Endothelial cell of umbilical vein (primary cell): Measurements from ENCODE around the gene PYGO2. TPM values are rescaled to one million over a fixed set of nuclear protein-coding genes. Genes with fewer than 3 reads are reported as not detected.

Experiments used
- BruUV-seq: library from RNA; stranded (reverse); fragments of 400-500 nt; replicated peaks from 2 replicates; lab custom pipeline; 2021; lab: Mats Ljungman, UMichigan
- CTCF ChIA-PET: fragments of 300-600, 350-600 bp; sonication (Branson Sonifier 250); formaldehyde crosslinking; loops from one replicate; lab custom pipeline; 2021; ENCODE audit warnings: antibody characterized with exemption, inconsistent platforms; lab: Charles Lee
- POLR2A ChIA-PET: fragments of 300-600, 350-600 bp; sonication (Branson Sonifier 250); formaldehyde crosslinking; loops from one replicate; lab custom pipeline; 2021; ENCODE audit warnings: antibody characterized with exemption, inconsistent platforms; lab: Charles Lee
- DNase-seq: peaks from one replicate; pipeline ENCODE4 v3.0.0-alpha.2; 2011; ENCODE audit warnings: low read depth, low spot score
- FAIRE-seq: peaks from 2 replicates; lab custom pipeline; 2011; peaks lifted over from hg19 to GRCh38; lab: Jason Lieb, UNC
- H2AFZ ChIP-seq: 2 replicates; pipeline ENCODE4 v1.6.0; 2012; ENCODE audit warnings: low read depth, low read length, control low read depth, inconsistent platforms
- H3K27ac ChIP-seq: 2 replicates; pipeline ENCODE4 v1.5.1; 2011; ENCODE audit warnings: low read depth, mild to moderate bottlenecking, control low read depth, low read length, moderate library complexity; ENCODE audit not compliant: insufficient read depth
- H3K27me3 ChIP-seq, 2 experiments: 2 replicates each; pipeline versions ENCODE4 v1.6.0 to v1.6.1; 2011; ENCODE audit warnings: low read length in 2 of 2, mixed read lengths in 1 of 2; ENCODE audit not compliant: control insufficient read depth in 2 of 2, insufficient read depth in 2 of 2
- H3K36me3 ChIP-seq, 2 experiments: 2 replicates in 1 of 2; 3 replicates in 1 of 2; pipeline ENCODE4 v1.5.1; 2011; ENCODE audit warnings: low read length in 2 of 2, mild to moderate bottlenecking in 1 of 2, moderate library complexity in 1 of 2; ENCODE audit not compliant: control insufficient read depth in 2 of 2, insufficient read depth in 2 of 2; ENCODE audit errors: extremely low read depth in 1 of 2
- H3K4me1 ChIP-seq: 3 replicates; pipeline ENCODE4 v1.5.1; 2011; ENCODE audit warnings: mild to moderate bottlenecking, low read length; ENCODE audit not compliant: control insufficient read depth, insufficient read depth; ENCODE audit errors: extremely low read depth
- H3K4me2 ChIP-seq: 2 replicates; pipeline ENCODE4 v1.6.1; 2011; ENCODE audit warnings: low read length, control low read depth, mixed read lengths; ENCODE audit not compliant: insufficient read depth
- H3K4me3 ChIP-seq, 3 experiments: fragments of 200-600 bp in 1 of 3; sonication (generic), shearing (Covaris generic) in 1 of 3; replicated peaks in 1 of 3; 2 replicates each; pipeline ENCODE4 v1.5.1; 2011 to 2016; ENCODE audit warnings: control low read depth in 3 of 3, low read length in 3 of 3, mild to moderate bottlenecking in 2 of 3, inconsistent platforms in 1 of 3, low read depth in 1 of 3, moderate library complexity in 1 of 3; ENCODE audit not compliant: insufficient read depth in 1 of 3
- H3K79me2 ChIP-seq: 2 replicates; pipeline ENCODE4 v1.6.0; 2012; ENCODE audit warnings: low read length, inconsistent platforms; ENCODE audit not compliant: control insufficient read depth, insufficient read depth
- H3K9ac ChIP-seq: replicated peaks from 2 replicates; pipeline ENCODE3; 2011; ENCODE audit warnings: low read length, control low read depth; ENCODE audit not compliant: insufficient read depth; ENCODE audit errors: extremely low read depth
- H3K9me1 ChIP-seq: replicated peaks from 3 replicates; pipeline ENCODE4 v1.6.0; 2011; ENCODE audit warnings: mild to moderate bottlenecking, low read length; ENCODE audit not compliant: control insufficient read depth, insufficient read depth; ENCODE audit errors: extremely low read depth
- H3K9me3 ChIP-seq: replicated peaks from 2 replicates; pipeline ENCODE4 v1.5.1; 2012; ENCODE audit warnings: low read length, inconsistent platforms; ENCODE audit not compliant: control insufficient read depth, insufficient read depth
- H4K20me1 ChIP-seq: replicated peaks from 2 replicates; pipeline ENCODE3; 2011; ENCODE audit warnings: mild to moderate bottlenecking, low read length; ENCODE audit not compliant: control insufficient read depth, insufficient read depth; ENCODE audit errors: extremely low read depth
- EZH2 ChIP-seq: IDR thresholded peaks from 2 replicates; pipeline ENCODE4 v1.6.1; 2012; ENCODE audit warnings: borderline replicate concordance, low read depth, mild to moderate bottlenecking, moderate library complexity, low read length, inconsistent platforms; ENCODE audit not compliant: severe bottlenecking
- FOS ChIP-seq: IDR thresholded peaks from 2 replicates; pipeline ENCODE4 v1.6.1; 2011; ENCODE audit warnings: mild to moderate bottlenecking, low read length, moderate library complexity, borderline replicate concordance; ENCODE audit not compliant: insufficient read depth
- GATA2 ChIP-seq: IDR thresholded peaks from 2 replicates; pipeline ENCODE4 v1.7.0; 2011; ENCODE audit warnings: low read depth, mild to moderate bottlenecking, moderate library complexity, mixed read lengths, low read length; ENCODE audit not compliant: insufficient read length, insufficient read depth
- JUN ChIP-seq: IDR thresholded peaks from 2 replicates; pipeline ENCODE4 v1.6.1; 2011; ENCODE audit warnings: borderline replicate concordance, low read depth; ENCODE audit not compliant: insufficient read length, insufficient read depth
- MYC ChIP-seq: IDR thresholded peaks from one replicate; pipeline ENCODE4 v1.6.1; 2011; ENCODE audit warnings: mild to moderate bottlenecking, low read depth, low read length
- POLR2A ChIP-seq: IDR thresholded peaks from 2 replicates; pipeline ENCODE4 v1.6.1; 2012; ENCODE audit warnings: low read depth, mild to moderate bottlenecking, control low read depth, low read length
- POLR2AphosphoS5 ChIP-seq: IDR thresholded peaks from 2 replicates; pipeline ENCODE4 v1.6.1; 2012; ENCODE audit warnings: low read depth, mild to moderate bottlenecking, control low read depth, low read length, moderate library complexity; ENCODE audit not compliant: insufficient read depth
- dilution Hi-C: fragments of 300-500 bp; cut with MboI; formaldehyde crosslinking; loops from one replicate; pipeline ENCODE4 v1.15.0; 2019; ENCODE audit warnings: low sequenced_read_pairs; ENCODE audit not compliant: extremely low pct_ligation_motif_present
- intact Hi-C: fragments of 100-400 bp; cut with micrococcal nuclease; formaldehyde crosslinking; loops from one replicate; pipeline ENCODE4 v1.10.0; 2022
- polyA plus RNA-seq, 4 experiments: library from polyadenylated mRNA; depleted of rRNA in 3 of 4; stranded (reverse) in 3 of 4; unstranded in 1 of 4; fragments of >200 nt; gene quantifications; 2 replicates each; pipeline versions ENCODE4 v1.2.1 to v1.2.3, GENCODE V29; 2011 to 2012; ENCODE audit warnings: missing spikeins in 1 of 4
- total RNA-seq: library from RNA; stranded (reverse); gene quantifications from 2 replicates; pipeline ENCODE4 v1.2.3, GENCODE V29; 2021
- TF ChIP-seq, protein P1 (sequence below): IDR thresholded peaks from 2 replicates; pipeline ENCODE4 v1.6.1; 2011; ENCODE audit not compliant: insufficient read depth, insufficient read length
- TF ChIP-seq, protein P2 (sequence below), 2 donors: IDR thresholded peaks; 1 replicate in 1 of 2; 2 replicates in 1 of 2; pipeline ENCODE4 v1.5.1; 2011; ENCODE audit warnings: low read length in 2 of 2, mild to moderate bottlenecking in 2 of 2, moderate library complexity in 2 of 2, control low read depth in 1 of 2, inconsistent platforms in 1 of 2, low read depth in 1 of 2; ENCODE audit not compliant: insufficient read depth in 1 of 2; ENCODE audit errors: extremely low read depth in 1 of 2

PYGO2 gene
- total and polyA plus RNA-seq, 2 donors (not counting 3 experiments of a cell fraction or from before 2014, with no cell fraction given): 19.3 to 21.5 TPM

DNA sequence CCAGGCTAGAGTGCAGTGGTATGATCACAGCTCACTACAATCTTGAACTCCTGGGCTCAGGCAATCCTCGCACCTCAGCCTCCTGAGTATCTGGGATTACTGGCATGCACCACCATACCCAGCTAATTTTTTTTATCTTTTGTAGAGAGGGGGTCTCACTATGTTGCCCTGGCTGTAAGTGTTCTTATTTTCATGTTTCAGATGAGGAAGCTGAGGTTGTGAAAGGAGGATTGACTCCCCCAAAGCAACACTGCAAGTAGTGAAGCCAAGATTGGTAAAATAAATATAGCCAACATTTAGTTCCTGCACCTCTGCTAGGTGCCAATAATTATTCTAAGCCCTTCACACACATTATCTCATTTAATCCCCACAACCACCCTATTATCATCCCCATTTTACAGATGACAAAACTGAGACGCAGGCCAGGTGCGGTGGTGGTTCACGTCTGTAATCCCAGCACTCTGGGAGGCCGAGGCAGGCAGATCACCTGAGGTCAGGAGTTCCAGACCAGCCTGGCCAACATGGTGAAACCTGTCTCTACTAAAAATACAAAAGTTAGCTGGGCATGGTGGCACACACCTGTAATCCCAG lies 27.1 kb downstream of the PYGO2 start:
- H3K4me3 ChIP-seq: no peak overlapping the region
- H3K9me1 ChIP-seq: no peaks in the 10 kb centered on the region
- no peak overlapping the region for H2AFZ ChIP-seq
- no peaks in the 10 kb centered on the region for H3K9me3 ChIP-seq
- TF ChIP-seq POLR2AphosphoS5 (no peak), MYC (no peak), FOS (no peak), JUN (no peak), GATA2 (no peak)
- H3K4me1 ChIP-seq: peaks cover 8% of the 10 kb centered on the region
- H4K20me1 ChIP-seq: no peaks in the 10 kb centered on the region
- H3K79me2 ChIP-seq: no peaks in the 10 kb centered on the region
- DNase-seq (no peak), FAIRE-seq (no peak)
- no peak overlapping the region for H3K27ac ChIP-seq
- no peaks in the 10 kb centered on the region for H3K27me3 ChIP-seq
- ChIA-PET CTCF (interaction anchor here (1.6 kb wide), 1 partner anchor 13 kb away, joined by 5 read pairs; no protein-coding TSS in a partner anchor), POLR2A (interaction anchor here (0.7 kb wide), 1 partner anchor 21 kb away, joined by 5 read pairs; no protein-coding TSS in a partner anchor)
- intact Hi-C loops (no loop called here), dilution Hi-C loops (no loop called here)
- no peaks in the 10 kb centered on the region for H3K36me3 ChIP-seq
- no TSS peak for BruUV-seq
- H3K4me2 ChIP-seq: no peak overlapping the region
- no peak overlapping the region for H3K9ac ChIP-seq

DNA sequence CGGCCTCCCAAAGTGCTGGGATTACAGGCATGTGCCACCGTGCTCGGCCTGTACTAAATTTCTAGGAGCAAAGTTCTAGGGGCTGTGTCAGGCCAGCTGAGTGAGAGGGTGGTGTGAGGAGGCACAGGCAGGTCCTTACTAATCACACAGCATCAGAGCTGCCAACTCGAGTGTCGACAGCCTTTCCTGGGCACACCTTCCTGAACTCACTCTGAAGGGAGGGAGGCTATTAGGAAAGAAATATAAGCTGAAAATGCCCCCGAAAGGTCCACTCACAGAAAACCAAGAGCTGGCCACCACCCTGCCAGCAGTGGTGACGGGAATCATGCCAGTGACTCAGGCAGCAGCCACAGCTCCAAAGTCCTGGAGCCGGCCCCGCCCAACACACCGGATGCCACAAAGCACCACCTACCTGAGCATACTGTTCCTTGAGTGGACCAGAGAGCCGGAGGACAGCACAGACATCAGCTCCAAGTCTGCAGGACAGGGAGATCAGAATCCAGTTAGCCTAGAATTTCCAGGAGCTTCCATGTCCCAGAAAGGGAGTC lies 29.6 kb downstream of the PYGO2 start:
- Histone ChIP-seq H3K4me3 (no peak overlapping the region), H2AFZ (no peak overlapping the region), H3K9ac (no peak overlapping the region), H3K4me2 (no peak overlapping the region), H4K20me1 (no peaks in the 10 kb centered on the region), H3K36me3 (peaks cover 0 to 5% of the 10 kb centered on the region in 2 experiments), H3K27ac (no peak overlapping the region), H3K4me1 (no peaks in the 10 kb centered on the region), H3K79me2 (no peaks in the 10 kb centered on the region), H3K9me1 (no peaks in the 10 kb centered on the region), H3K27me3 (no peaks in the 10 kb centered on the region), H3K9me3 (no peaks in the 10 kb centered on the region)
- ChIA-PET POLR2A (no interaction called here), CTCF (no interaction called here)
- TF ChIP-seq, protein P1, sequence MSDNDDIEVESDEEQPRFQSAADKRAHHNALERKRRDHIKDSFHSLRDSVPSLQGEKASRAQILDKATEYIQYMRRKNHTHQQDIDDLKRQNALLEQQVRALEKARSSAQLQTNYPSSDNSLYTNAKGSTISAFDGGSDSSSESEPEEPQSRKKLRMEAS: no peak
- TF ChIP-seq FOS: no peak
- no peak for TF ChIP-seq EZH2
- TF ChIP-seq, protein P2, sequence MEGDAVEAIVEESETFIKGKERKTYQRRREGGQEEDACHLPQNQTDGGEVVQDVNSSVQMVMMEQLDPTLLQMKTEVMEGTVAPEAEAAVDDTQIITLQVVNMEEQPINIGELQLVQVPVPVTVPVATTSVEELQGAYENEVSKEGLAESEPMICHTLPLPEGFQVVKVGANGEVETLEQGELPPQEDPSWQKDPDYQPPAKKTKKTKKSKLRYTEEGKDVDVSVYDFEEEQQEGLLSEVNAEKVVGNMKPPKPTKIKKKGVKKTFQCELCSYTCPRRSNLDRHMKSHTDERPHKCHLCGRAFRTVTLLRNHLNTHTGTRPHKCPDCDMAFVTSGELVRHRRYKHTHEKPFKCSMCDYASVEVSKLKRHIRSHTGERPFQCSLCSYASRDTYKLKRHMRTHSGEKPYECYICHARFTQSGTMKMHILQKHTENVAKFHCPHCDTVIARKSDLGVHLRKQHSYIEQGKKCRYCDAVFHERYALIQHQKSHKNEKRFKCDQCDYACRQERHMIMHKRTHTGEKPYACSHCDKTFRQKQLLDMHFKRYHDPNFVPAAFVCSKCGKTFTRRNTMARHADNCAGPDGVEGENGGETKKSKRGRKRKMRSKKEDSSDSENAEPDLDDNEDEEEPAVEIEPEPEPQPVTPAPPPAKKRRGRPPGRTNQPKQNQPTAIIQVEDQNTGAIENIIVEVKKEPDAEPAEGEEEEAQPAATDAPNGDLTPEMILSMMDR (IDR thresholded peaks at IDR 0.05; ENCODE audit: extremely low read depth in 1 of 2, insufficient read depth in 1 of 2, low read depth in 1 of 2, low read length in 2 of 2): no peak
- no peak for TF ChIP-seq MYC
- TF ChIP-seq GATA2: no peak
- no peak for TF ChIP-seq JUN
- no peak for TF ChIP-seq POLR2AphosphoS5
- no peak for TF ChIP-seq POLR2A
- no peak for DNase-seq
- intact Hi-C loops: no loop called here
- no TSS peak for BruUV-seq
- no peak for FAIRE-seq
- dilution Hi-C loops: no loop called here
